IMR-90 (cell line): Measurements from ENCODE around the gene UQCRC1. TPM values are rescaled to one million over a fixed set of nuclear protein-coding genes. Genes with fewer than 3 reads are reported as not detected.

ENCODE experiments used
- ATAC-seq: fragments of 200-7000 bp; cut with Tn5 transposase; 2 replicates; pipeline ENCODE4 v1.9.1; 2020; ENCODE audit warnings: low read depth, mild to moderate bottlenecking, moderate library complexity
- BruUV-seq: library from RNA; stranded (reverse); fragments of 400-500 nt; replicated peaks from 2 replicates; lab custom pipeline; 2021; lab: Mats Ljungman, UMichigan
- CTCF ChIA-PET: fragments of 300-600 bp; formaldehyde crosslinking; extraction: SDS; loops from one replicate; lab custom pipeline; 2021; ENCODE audit warnings: antibody characterized with exemption; lab: Yijun Ruan, JAX
- POLR2A ChIA-PET: fragments of 300-600 bp; sonication (Branson Sonifier 250); formaldehyde crosslinking; loops from one replicate; lab custom pipeline; 2022; ENCODE audit warnings: antibody characterized with exemption; ENCODE audit not compliant: unreplicated experiment; lab: Charles Lee
- DNase-seq: peaks from one replicate; pipeline ENCODE4 v3.0.0; 2013
- H2AFZ ChIP-seq: replicated peaks from 2 replicates; pipeline ENCODE3; 2013; ENCODE audit warnings: low read length, mild to moderate bottlenecking; ENCODE audit not compliant: poor library complexity
- H2AK5ac ChIP-seq: 2 replicates; pipeline ENCODE4 v1.6.1; 2013; ENCODE audit warnings: low read depth, low read length, inconsistent platforms
- H2AK9ac ChIP-seq: replicated peaks from 2 replicates; pipeline ENCODE3; 2013; ENCODE audit warnings: mild to moderate bottlenecking, low read depth, low read length, moderate library complexity; ENCODE audit not compliant: poor library complexity
- H2BK120ac ChIP-seq: 2 replicates; pipeline ENCODE4 v1.6.1; 2013; ENCODE audit warnings: low read depth, low read length, inconsistent platforms
- H2BK15ac ChIP-seq: 3 replicates; pipeline ENCODE4 v1.6.1; 2013; ENCODE audit warnings: low read depth, low read length, inconsistent platforms
- H2BK20ac ChIP-seq: 2 replicates; pipeline ENCODE4 v1.6.1; 2013; ENCODE audit warnings: low read depth, mild to moderate bottlenecking, inconsistent platforms, low read length, moderate library complexity
- H2BK5ac ChIP-seq: 2 replicates; pipeline ENCODE4 v1.6.1; 2013; ENCODE audit warnings: mild to moderate bottlenecking, low read depth, low read length, inconsistent platforms; ENCODE audit not compliant: poor library complexity, severe bottlenecking
- H3K14ac ChIP-seq: replicated peaks from 2 replicates; pipeline ENCODE4 v1.6.1; 2013; ENCODE audit warnings: low read depth, low read length, inconsistent platforms
- H3K18ac ChIP-seq: 2 replicates; pipeline ENCODE4 v1.6.1; 2013; ENCODE audit warnings: low read depth, low read length, control low read depth
- H3K23ac ChIP-seq: 2 replicates; pipeline ENCODE4 v1.6.1; 2013; ENCODE audit warnings: low read depth, low read length, inconsistent platforms
- H3K27ac ChIP-seq: 2 replicates; pipeline ENCODE4 v1.5.1; 2013; ENCODE audit warnings: mild to moderate bottlenecking, control low read depth, low read length; ENCODE audit not compliant: insufficient read depth
- H3K27me3 ChIP-seq: 2 replicates; pipeline ENCODE4 v1.6.1; 2013; ENCODE audit warnings: low read length; ENCODE audit not compliant: control insufficient read depth, insufficient read depth
- H3K36me3 ChIP-seq: 2 replicates; pipeline ENCODE4 v1.6.1; 2013; ENCODE audit warnings: low read length, mixed read lengths; ENCODE audit not compliant: control insufficient read depth, insufficient read depth
- H3K4ac ChIP-seq: 2 replicates; pipeline ENCODE4 v1.6.1; 2013; ENCODE audit warnings: low read depth, low read length, inconsistent platforms
- H3K4me1 ChIP-seq: 2 replicates; pipeline ENCODE4 v1.6.1; 2013; ENCODE audit warnings: low read length, mixed read lengths; ENCODE audit not compliant: control insufficient read depth, insufficient read depth
- H3K4me2 ChIP-seq: 2 replicates; pipeline ENCODE4 v1.6.1; 2013; ENCODE audit warnings: low read depth, mild to moderate bottlenecking, control low read depth, low read length, moderate library complexity
- H3K4me3 ChIP-seq: 2 replicates; pipeline ENCODE4 v1.5.1; 2013; ENCODE audit warnings: low read depth, mild to moderate bottlenecking, control low read depth, low read length, moderate library complexity; ENCODE audit not compliant: insufficient read depth
- H3K56ac ChIP-seq: 2 replicates; pipeline ENCODE4 v1.6.1; 2013; ENCODE audit warnings: low read length, inconsistent platforms; ENCODE audit not compliant: insufficient read depth; ENCODE audit errors: extremely low read depth
- H3K79me1 ChIP-seq, 2 experiments: 2 replicates each; pipeline ENCODE4 v1.6.1; 2013; ENCODE audit warnings: low read length in 2 of 2, inconsistent platforms in 1 of 2, low read depth in 1 of 2
- H3K9ac ChIP-seq: 2 replicates; pipeline ENCODE4 v1.6.1; 2013; ENCODE audit warnings: low read depth, low read length, control low read depth
- H3K9me1 ChIP-seq: 2 replicates; pipeline ENCODE4 v1.6.1; 2013; ENCODE audit warnings: low read length, inconsistent platforms; ENCODE audit not compliant: insufficient read depth
- H3K9me3 ChIP-seq: 2 replicates; pipeline ENCODE4 v1.6.1; 2013; ENCODE audit warnings: low read length; ENCODE audit not compliant: control insufficient read depth, insufficient read depth
- H4K20me1 ChIP-seq: 2 replicates; pipeline ENCODE4 v1.6.1; 2013; ENCODE audit warnings: low read length, inconsistent platforms; ENCODE audit not compliant: insufficient read depth
- H4K5ac ChIP-seq: 2 replicates; pipeline ENCODE4 v1.6.1; 2013; ENCODE audit warnings: mild to moderate bottlenecking, low read depth, low read length, control low read depth
- H4K8ac ChIP-seq, 2 experiments: 2 replicates each; pipeline ENCODE4 v1.6.1; 2013; ENCODE audit warnings: low read depth in 2 of 2, low read length in 2 of 2, control low read depth in 1 of 2, inconsistent platforms in 1 of 2
- H4K91ac ChIP-seq: 2 replicates; pipeline ENCODE4 v1.6.1; 2013; ENCODE audit warnings: low read depth, low read length, inconsistent platforms; ENCODE audit not compliant: insufficient read depth
- BHLHE40 ChIP-seq: fragments of 150-350 bp; IDR thresholded peaks from 2 replicates; pipeline ENCODE4 v1.6.1; 2016; ENCODE audit warnings: mild to moderate bottlenecking, low read depth, low read length
- CHD1 ChIP-seq: IDR thresholded peaks from 2 replicates; pipeline ENCODE4 v1.6.1; 2012; ENCODE audit warnings: low read depth, low read length, improper control_type of control experiment
- FOS ChIP-seq: fragments of 150-350 bp; IDR thresholded peaks from 2 replicates; pipeline ENCODE4 v1.6.1; 2016; ENCODE audit warnings: low read depth, low read length
- MAZ ChIP-seq: IDR thresholded peaks from 2 replicates; pipeline ENCODE4 v1.6.1; 2012; ENCODE audit warnings: low read depth, mild to moderate bottlenecking, low read length, improper control_type of control experiment, moderate library complexity, borderline replicate concordance
- MXI1 ChIP-seq: IDR thresholded peaks from 2 replicates; pipeline ENCODE4 v1.6.1; 2012; ENCODE audit warnings: low read depth, mild to moderate bottlenecking, low read length, moderate library complexity, borderline replicate concordance
- NFE2L2 ChIP-seq: fragments of 150-350 bp; IDR thresholded peaks from 2 replicates; pipeline ENCODE4 v1.6.1; 2016; ENCODE audit warnings: low read depth, mild to moderate bottlenecking, low read length
- RAD21 ChIP-seq: IDR thresholded peaks from 2 replicates; pipeline ENCODE4 v1.6.1; 2012; ENCODE audit warnings: low read length, improper control_type of control experiment
- WGBS, 2 experiments: methylation state at CpG; one replicate each; pipeline versions ENCODE4 v1.1.5 to v1.1.7; 2013; ENCODE audit warnings: missing lambda C conversion rate in 2 of 2; ENCODE audit not compliant: insufficient read length in 1 of 2; ENCODE audit errors: extremely low coverage in 2 of 2; 5-methylcytosine and 5-hydroxymethylcytosine counted together
- dilution Hi-C: fragments of 300-500 bp; cut with HindIII; formaldehyde crosslinking; loops from one replicate; pipeline ENCODE4 v1.14.3; 2018; ENCODE audit warnings: low sequenced_read_pairs; ENCODE audit not compliant: unreplicated experiment
- in situ Hi-C: fragments of 300-500 bp; cut with MboI; formaldehyde crosslinking; loops from 3 replicates; pipeline ENCODE4 v1.14.3; 2019; ENCODE audit warnings: low sequenced_read_pairs, inconsistent platforms, mixed read lengths
- intact Hi-C: fragments of 100-400 bp; cut with micrococcal nuclease; formaldehyde crosslinking; loops from 2 replicates; pipeline ENCODE4 v1.10.0; 2022
- polyA plus RNA-seq, 3 experiments: library from polyadenylated mRNA; depleted of rRNA; stranded (reverse); fragments of >200 nt; gene quantifications; 2 replicates each; pipeline ENCODE4 v1.2.3, GENCODE V29; 2012; ENCODE audit warnings: low replicate concordance in 1 of 3
- total RNA-seq: library from RNA; depleted of rRNA; stranded (reverse); fragments of >200 nt; gene quantifications from 2 replicates; pipeline ENCODE4 v1.2.3, GENCODE V29; 2012
- TF ChIP-seq, protein P1 (sequence below): fragments of 150-350 bp; IDR thresholded peaks from 2 replicates; pipeline ENCODE4 v1.6.1; 2017; ENCODE audit warnings: mild to moderate bottlenecking, antibody characterized with exemption, low read length, low read depth
- TF ChIP-seq, protein P2 (sequence below): conservative IDR thresholded peaks from 2 replicates; pipeline ENCODE4 v1.5.1; 2012; ENCODE audit warnings: mild to moderate bottlenecking, low read depth, low read length, improper control_type of control experiment

Gene UQCRC1
- total and polyA plus RNA-seq, 2 of the 4 experiments (the other 2 are of a cell fraction) = 474 to 1,365 TPM

DNA sequence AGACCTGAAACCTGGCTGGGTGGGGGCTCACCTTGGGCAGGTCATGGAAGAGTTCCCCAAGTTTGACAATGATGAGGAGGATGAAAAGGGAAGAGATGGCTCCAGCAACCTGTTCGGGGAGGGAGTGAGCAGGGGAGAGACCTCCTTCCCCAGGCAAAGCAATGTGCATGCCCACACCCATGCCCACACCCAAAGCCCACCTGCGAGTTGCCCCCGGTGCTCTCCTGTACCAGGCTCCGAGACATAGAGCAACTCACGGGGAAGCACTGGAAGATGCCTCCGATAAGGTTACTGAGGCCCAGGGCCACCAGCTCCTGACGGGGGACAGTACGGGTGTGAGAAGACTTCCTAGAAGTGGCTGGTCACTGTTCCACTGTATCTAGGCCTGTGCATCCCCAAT lies 21.0 kb upstream of the UQCRC1 start:
- H4K20me1 ChIP-seq = peaks cover 53% of the 10 kb centered on the region
- no peak overlapping the region for H3K14ac ChIP-seq
- H2BK5ac ChIP-seq = no peak overlapping the region
- H3K27ac ChIP-seq = no peak overlapping the region
- CTCF ChIA-PET = no interaction called here
- no peak overlapping the region for H2BK120ac ChIP-seq
- no peak overlapping the region for H2AFZ ChIP-seq
- H3K4ac ChIP-seq = no peak overlapping the region
- H3K18ac ChIP-seq = no peak overlapping the region
- no peak overlapping the region for H4K91ac ChIP-seq
- H3K9me3 ChIP-seq = no peaks in the 10 kb centered on the region
- no peak overlapping the region for H3K4me2 ChIP-seq
- peaks cover 28 to 56% of the 10 kb centered on the region in 2 experiments for H3K79me1 ChIP-seq
- H3K9me1 ChIP-seq = peaks cover 12% of the 10 kb centered on the region
- POLR2A ChIA-PET = no interaction called here
- intact Hi-C loops (loop anchor here (10.0 kb wide), 1 partner anchor 186 kb away; the partner anchor contains the start of genes ATRIP, CCDC51 and TMA7), in situ Hi-C loops (no loop called here), dilution Hi-C loops (no loop called here)
- H3K27me3 ChIP-seq = no peaks in the 10 kb centered on the region
- H2BK20ac ChIP-seq = no peak overlapping the region
- no peak overlapping the region for H3K56ac ChIP-seq
- 100% methylated on average over 5 of the region's 8 CpGs; no CpG with 5 or more reads in 1 of the 2 experiments for WGBS, 2 experiments
- H4K5ac ChIP-seq = no peak overlapping the region
- peaks cover 84% of the 10 kb centered on the region for H3K36me3 ChIP-seq
- ATAC-seq (no peak), DNase-seq (no peak)
- H3K23ac ChIP-seq = no peak overlapping the region
- no peak overlapping the region for H2BK15ac ChIP-seq
- peaks cover 11% of the 10 kb centered on the region for H3K4me1 ChIP-seq
- no TSS peak for BruUV-seq
- H3K9ac ChIP-seq = no peak overlapping the region
- no peak overlapping the region for H3K4me3 ChIP-seq
- H2AK9ac ChIP-seq = peak overlapping the region; percentile 37
- no peak overlapping the region for H4K8ac ChIP-seq
- no peak overlapping the region for H2AK5ac ChIP-seq
- TF ChIP-seq MXI1 (no peak), CHD1 (no peak), MAZ (no peak), NFE2L2 (no peak), FOS (no peak), RAD21 (no peak), BHLHE40 (no peak)
- TF ChIP-seq, protein P1, sequence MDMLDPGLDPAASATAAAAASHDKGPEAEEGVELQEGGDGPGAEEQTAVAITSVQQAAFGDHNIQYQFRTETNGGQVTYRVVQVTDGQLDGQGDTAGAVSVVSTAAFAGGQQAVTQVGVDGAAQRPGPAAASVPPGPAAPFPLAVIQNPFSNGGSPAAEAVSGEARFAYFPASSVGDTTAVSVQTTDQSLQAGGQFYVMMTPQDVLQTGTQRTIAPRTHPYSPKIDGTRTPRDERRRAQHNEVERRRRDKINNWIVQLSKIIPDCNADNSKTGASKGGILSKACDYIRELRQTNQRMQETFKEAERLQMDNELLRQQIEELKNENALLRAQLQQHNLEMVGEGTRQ = no peak
- TF ChIP-seq, protein P2, sequence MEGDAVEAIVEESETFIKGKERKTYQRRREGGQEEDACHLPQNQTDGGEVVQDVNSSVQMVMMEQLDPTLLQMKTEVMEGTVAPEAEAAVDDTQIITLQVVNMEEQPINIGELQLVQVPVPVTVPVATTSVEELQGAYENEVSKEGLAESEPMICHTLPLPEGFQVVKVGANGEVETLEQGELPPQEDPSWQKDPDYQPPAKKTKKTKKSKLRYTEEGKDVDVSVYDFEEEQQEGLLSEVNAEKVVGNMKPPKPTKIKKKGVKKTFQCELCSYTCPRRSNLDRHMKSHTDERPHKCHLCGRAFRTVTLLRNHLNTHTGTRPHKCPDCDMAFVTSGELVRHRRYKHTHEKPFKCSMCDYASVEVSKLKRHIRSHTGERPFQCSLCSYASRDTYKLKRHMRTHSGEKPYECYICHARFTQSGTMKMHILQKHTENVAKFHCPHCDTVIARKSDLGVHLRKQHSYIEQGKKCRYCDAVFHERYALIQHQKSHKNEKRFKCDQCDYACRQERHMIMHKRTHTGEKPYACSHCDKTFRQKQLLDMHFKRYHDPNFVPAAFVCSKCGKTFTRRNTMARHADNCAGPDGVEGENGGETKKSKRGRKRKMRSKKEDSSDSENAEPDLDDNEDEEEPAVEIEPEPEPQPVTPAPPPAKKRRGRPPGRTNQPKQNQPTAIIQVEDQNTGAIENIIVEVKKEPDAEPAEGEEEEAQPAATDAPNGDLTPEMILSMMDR = no peak
